ENCODE data around the gene TCF4. TPM values are rescaled to one million over a fixed set of nuclear protein-coding genes. Genes with fewer than 3 reads are reported as not detected.

The TCF4 gene
- 162 and 344 TPM in 2 replicates for total RNA-seq

DNA sequence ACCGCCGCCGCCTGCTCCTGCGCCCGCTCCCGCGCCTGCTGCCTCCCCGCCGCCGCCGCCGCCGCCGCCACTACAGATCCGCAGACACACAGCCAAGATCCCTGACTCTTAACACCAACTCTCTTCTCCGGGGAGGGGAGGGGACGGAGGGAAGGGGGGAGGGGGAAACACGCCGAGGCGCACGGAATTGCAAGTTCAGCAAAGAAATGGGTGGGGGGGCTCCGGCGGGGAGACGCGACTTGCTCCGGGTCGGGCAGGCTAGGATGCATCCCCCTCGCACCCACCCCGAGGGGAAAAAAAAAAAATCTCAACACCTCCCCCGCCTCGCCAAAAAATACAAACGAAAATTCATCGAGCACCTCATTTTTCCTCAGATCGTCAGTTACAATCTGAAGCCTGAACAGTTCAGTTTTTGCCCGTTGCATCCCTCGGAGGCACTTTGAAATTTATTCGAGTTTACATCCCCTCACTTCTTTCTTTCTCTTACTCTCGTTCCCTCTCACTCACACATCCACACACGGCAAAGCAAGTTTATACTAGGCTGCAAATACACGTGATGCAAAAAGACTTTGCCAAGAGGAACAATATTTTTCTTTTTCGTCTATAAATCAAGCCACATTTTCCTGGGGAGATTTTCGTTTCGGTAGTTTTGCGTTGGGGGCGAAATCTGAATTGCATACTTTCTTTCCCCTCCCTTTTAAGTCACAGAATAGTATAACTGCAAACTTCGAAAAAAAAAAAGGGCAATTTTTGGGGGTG, at the start of gene TCF4:
Gene TCF4, minus strand, starts transcription at position 82 of the 759 bp plus-strand sequence. CDS start 1,076 bp downstream, outside the sequence.
- no peak for DNase-seq (ENCODE audit: extremely low read depth, low read depth, low spot score)

DNA sequence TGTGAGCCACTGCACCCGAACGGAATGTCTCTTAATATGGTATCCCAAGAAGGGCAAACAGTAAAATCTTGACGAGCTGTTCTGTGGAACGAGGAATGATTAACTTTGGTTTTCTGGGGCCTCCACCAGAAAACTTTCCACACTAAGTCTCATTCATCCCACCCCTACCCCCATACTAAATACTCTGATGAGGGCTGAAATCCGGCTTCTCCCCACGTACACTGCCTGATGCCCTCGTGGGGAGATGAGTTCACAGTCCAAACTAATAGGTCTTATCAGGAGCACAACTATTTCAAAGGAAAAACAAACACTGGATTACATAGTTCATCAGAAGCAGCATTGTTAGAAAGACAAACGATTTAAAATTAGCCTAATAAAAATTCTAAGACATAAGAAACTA, 49.2 kb upstream of the TCF4 start:
- no peak for DNase-seq (ENCODE audit: extremely low read depth, low read depth, low spot score)

DNA sequence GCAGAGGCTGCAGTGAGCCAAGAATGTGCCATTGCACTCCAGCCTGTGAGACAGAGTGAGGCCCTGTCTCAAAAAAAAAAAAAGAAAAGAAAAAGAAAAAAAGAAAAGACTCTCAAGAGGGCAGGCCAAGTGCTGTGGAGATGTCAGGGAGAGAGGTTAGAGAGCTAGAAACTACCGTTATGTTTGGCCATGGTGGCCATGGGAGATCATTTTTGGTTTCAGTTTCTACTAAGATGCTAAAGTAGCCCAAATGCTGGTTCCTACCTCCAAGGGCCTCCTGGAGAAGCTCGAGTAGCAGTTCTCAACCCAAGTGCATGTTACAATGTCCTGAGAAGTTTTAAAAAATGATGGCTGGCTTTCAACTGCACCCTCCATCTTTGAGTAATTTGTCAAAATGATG, 47.4 kb upstream of the TCF4 start:
- no peak for DNase-seq (ENCODE audit: extremely low read depth, low read depth, low spot score)

DNA sequence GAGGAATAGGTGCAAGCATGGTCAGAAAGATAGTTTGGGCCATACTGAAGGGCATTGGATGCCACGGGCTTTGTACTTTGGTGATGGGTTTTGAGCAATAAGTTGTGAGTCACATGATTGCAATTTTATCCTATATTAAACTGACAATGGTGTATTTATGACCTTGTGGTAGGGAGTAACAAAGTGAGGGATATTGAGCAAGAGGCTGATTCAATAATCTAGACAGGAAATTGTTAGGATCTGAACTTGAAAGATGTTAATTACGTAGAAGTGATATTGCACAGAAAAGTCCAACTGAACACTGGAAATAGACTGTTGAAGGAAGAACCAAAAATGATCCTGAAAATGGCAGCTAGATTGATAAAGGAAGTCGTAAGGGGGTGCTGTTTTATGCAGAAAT, 46.6 kb upstream of the TCF4 start:
- DNase-seq (ENCODE audit: extremely low read depth, low read depth, low spot score), result no peak

DNA sequence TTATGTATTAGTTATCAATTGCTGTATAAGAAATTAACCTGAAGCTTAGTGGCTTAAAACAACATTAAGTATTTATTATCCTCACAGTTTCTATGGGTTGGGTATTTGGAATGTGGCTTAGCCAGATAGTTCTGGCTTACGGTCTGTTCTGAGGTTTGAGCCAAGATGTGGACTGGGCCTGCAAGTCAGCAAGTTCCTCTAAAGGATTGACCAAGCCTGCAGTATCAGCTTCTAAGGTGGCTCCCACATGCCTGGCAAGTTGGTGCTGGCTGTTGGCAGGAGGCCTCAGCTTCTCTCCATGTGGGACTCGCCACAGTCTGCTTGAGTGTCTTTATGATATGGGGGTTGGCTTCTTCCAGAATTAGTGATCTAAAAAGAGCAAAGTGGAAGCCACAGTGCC, 45.0 kb upstream of the TCF4 start:
- no peak for DNase-seq (ENCODE audit: extremely low read depth, low read depth, low spot score)

DNA sequence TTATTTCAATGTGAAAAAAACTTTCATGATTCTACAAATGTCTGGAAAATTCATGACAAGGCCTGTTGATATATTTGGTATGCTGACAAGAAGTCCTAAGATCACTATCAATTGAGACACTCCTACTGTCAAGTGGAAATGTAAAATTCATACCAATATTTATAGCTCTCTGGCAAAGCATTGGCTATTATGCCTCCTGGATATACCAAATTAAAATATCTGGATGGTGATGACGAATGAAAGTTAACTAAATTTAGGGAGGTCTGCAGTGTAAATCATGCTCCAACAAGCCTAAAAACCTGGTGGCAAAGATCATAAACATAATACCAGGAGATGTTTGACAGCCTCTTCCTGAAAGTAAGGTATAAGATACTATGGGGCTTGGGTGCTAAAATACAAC, 41.1 kb upstream of the TCF4 start:
- DNase-seq (ENCODE audit: extremely low read depth, low read depth, low spot score), result no peak

DNA sequence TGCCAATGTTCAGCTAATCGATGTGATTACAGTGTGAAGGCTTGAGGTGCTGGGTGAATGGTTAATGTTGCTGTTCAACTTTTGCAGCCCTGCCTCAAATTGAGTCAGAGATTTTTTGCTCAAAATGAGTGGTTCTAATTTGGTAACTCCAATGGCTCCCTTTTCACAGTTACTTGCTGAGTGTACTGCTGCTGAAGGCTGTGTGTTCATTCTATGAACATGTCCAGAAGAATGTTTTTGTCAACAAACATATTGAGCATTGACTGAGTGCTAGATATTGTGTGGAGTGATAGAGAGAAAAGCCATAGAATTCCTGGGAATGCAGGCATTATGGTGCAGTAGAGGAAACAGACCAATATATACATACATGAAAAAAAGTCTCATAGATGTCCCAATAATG, 39.0 kb upstream of the TCF4 start:
- DNase-seq (ENCODE audit: extremely low read depth, low read depth, low spot score), result no peak

DNA sequence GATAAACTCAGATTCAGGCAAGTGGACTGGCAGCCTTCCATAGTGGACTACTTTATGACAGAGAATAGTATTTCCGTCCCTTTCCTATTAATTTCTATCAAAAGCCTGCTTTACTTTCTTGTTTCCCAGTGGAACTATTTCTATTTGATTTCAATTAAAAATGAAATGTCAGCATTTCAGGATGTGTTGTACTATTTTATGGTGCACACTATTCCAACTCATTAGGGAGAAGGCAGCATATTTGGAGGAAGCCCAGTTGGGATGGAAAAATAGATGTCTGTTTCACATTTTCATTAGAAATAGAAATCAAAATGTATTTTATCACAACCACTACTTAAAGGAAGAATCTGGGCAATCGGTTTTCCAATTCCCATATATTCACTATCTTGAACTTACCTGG, 37.9 kb upstream of the TCF4 start:
- no peak for DNase-seq (ENCODE audit: extremely low read depth, low read depth, low spot score)

DNA sequence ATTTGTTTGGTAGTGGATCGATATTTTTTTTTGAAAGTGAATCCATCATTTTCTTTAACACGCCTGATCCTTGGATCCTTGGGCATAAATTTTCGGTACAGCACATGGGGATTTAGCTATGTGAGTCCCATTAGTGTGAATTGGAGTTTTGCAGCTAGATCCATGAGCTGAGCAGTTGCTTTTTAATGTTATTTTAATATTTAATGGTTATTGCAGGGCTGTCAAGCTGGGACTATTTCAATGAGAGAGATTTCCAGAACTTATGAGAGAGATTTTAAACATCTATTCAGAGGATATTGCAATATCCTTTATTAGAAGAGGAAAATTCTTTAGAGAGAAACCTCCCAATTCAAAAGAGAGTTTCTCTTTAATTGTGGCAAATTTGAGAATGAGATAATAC, 35.6 kb upstream of the TCF4 start:
- DNase-seq (ENCODE audit: extremely low read depth, low read depth, low spot score), result no peak

DNA sequence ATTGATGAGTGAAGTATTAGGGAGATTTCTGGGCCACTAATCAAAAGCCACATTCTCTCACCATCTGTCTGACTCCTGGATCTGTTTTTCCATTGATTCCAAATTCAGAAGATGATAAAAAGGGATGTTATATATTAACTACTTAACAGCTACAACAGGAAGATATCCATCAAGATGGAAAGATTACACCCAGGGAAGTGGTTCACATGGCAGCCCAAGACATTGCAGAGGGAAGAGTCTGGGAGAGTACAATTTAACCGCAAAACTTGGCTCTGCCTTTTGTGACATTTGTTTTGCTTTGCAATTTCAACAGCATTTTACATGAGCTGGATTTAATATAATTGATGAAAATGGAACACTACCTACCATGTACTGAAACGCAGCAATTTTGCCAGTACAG, 22.5 kb upstream of the TCF4 start:
- DNase-seq (ENCODE audit: extremely low read depth, low read depth, low spot score), result no peak

DNA sequence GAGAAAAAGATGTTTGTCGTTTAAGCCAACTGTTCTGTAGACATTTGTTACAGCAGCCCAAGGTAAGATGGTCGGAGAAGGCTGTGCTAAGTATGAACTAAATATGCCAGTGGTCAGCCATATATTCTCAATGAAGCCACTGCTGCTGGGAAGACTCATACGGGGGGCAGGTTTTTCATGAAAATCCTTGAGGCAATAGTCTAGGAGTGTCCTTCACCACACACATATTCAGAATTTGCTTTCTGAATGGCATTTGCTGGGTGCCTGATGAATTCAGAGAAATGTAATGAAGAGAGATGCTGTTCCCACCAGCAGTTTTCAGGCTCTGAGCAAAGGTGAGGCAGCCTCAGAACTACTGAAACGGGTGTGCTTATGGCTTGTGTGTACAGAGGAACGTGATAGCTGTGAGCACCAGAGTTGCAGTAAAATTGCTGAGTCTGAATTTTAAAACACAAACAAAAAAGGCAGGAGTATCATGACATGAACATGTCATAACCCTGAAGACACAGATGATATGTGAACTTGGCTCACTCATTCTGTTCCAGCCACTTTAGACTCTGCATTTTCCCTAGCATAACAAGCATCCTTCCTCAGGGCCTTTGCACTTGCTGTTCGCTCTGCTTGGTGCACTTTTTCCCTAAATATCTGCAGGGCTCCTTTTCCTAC, 21.3 kb upstream of the TCF4 start:
- DNase-seq (ENCODE audit: extremely low read depth, low read depth, low spot score), result no peak

DNA sequence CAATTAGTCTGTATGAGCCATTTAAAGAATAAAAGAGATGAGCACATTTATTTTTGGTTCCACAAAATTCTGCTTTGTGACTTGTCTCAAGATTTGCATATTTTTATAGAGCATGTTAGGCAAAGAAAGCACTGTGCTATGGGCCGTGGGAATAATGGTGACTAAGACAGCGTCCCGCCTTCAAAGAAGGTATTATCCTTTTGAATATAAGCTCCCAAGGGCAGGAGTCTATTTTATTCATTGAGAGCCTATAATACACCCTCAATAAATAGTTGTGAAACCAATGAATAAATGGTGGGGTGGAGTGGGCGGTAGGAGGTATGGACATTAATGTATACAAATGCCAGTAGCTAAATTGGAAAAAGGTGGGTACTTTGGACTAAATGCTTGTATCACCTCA, 20.5 kb upstream of the TCF4 start:
- no peak for DNase-seq (ENCODE audit: extremely low read depth, low read depth, low spot score)

DNA sequence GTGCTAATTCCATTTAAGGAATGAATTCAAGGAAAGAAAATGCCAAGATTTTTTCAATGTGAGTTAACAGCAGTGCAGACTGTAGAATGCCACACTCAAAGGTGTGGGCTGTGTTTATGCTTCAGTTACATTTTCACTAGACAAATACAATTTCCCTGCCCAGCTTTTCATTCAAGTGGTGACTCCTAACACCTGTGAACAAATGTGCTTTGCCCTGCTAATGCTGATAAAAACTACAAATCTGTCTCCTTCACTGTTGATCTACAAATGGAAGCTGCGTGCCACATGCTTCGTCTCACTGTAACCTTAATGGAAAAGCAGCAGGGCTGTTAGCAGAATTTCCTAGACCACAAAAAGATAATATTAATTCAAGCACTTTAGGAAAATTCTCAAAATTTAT, 19.8 kb upstream of the TCF4 start:
- no peak for DNase-seq (ENCODE audit: extremely low read depth, low read depth, low spot score)

DNA sequence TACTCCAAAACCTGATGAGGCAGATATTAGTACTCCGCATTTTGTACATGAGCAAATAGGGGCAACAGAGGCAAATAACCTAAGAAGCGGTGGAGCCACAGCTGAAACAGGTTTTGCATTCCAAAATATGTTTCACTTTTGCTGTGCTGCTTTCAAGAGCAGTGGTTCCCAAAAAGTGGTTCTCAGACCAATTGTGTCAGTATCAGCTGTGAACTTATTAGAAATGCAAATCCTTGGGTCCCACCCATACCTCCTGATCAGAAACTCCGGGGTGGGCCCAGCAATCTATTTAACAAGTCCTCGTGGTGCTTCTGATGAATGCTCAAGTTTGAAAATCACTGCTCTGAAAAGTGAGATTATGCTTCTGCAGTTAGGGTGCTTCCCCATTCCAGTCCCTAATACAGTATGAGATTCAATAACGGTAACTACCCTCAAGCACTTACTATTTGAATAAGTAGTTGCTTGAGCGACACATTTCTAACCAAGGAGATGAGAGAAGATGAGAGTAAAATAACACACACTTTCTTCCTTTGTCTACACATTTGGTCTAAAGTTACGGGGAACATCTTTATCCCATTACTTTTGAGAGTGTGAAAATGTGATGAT, 17.8 kb upstream of the TCF4 start:
- DNase-seq (ENCODE audit: extremely low read depth, low read depth, low spot score), result no peak

DNA sequence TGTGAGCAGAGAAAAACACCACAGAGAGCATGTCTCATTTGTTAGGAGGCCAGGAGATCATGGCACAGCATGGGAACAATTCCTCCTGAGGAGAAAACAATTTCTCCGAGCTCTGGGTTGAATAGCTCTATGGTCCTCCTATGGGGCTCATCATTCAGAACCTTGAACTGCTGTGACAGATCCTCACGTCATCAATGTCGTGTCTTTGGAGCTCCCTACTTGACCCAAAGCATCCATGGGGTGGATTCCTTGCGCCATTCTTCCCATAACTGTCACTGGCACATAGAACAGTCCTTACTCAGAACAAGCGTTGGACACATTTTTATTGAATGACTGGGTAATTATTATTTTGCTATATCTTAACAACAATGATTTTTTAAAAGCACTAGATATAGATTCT, 15.8 kb upstream of the TCF4 start:
- DNase-seq (ENCODE audit: extremely low read depth, low read depth, low spot score), result no peak

DNA sequence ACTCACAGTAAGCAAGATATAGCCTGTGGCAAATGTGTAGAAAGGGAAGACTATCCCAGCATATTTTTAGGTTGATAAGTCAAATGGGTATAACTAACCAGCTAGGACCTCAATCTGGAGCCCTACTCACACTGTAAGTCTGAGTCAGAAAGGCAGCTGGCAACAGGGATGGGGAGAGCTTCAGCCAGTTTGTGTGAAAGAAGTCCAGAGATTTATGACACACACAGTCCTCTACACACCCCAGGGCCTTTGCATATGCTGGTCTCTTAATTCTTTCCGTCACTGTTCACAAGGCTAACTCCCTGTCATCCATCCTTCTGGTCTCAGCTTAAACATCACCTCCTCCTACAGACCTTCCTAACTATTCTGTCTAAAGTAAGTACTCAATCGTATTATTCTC, 5.9 kb upstream of the TCF4 start:
- no peak for DNase-seq (ENCODE audit: extremely low read depth, low read depth, low spot score)

DNA sequence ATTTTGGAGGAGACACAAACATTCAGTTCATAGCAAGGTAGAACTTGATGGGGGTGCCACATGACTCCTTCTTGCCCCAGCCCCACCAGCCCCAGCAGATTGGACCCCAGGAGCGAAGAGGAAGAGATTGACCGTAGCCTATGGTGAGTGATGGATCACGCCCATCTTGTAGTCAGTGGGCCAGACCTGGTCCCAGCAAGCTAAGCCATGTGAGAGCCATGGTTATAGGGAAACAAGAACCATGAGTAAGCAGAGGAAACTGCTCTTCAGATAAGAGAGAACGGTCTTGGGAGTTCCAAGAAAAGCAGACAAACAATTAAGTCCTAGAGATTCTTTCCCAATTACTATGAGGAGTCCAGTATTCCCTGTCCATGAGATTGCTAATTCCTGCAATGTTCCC, 4.6 kb upstream of the TCF4 start:
- DNase-seq (ENCODE audit: extremely low read depth, low read depth, low spot score), result no peak

DNA sequence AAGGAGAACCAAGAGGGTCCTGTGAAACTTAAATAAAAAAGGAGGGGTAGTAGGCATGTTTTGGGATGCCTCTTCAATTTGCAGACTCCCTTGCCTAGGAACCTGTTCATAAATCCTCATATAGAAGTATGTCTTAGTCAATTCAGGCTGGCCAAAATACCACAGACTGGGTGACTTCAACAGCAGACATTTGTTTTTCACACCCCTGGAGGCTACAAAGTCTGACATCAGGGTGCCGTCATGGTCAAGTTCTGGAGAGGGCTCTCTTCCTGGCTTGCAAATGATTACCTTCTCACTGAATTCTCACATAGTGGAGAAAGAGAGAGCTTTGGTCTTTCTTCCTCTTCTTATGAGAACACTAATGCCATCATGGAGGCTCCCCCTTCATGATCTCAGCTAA, 4.1 kb upstream of the TCF4 start:
- no peak for DNase-seq (ENCODE audit: extremely low read depth, low read depth, low spot score)

DNA sequence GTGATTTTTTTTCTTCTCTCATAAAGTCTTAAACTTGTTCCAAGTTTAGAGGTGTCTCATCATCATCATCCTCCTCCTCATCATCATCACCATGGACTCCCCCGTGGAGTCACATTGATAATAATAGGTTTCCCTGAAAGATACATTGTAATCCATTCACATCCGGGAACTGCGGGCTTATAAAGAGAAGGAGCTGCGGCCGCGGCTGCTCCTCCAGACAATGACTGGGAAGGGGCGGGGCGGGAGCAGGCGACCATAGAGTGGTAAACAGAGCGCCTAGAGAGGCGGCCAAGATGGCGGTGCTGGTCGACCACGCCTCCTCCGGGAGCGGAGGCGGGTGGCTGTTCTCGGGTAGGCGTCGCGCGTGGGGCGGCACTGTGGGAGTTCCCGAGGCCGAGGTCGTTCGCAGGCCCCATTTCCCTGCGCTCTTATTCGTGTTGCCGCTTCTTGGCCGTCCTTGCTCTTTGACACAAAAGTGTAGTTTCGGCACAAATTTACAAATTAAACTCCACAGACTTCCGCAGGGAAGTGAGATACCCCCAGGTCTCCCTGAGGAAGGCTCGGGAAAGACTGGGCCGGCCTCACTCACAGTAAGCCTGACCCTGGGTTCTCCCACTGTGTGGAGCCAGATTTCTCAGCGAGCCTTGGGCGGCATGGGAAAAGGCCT, 1.8 kb upstream of the TCF4 start:
- peak; percentile 71 for DNase-seq (ENCODE audit: extremely low read depth, low read depth, low spot score)

DNA sequence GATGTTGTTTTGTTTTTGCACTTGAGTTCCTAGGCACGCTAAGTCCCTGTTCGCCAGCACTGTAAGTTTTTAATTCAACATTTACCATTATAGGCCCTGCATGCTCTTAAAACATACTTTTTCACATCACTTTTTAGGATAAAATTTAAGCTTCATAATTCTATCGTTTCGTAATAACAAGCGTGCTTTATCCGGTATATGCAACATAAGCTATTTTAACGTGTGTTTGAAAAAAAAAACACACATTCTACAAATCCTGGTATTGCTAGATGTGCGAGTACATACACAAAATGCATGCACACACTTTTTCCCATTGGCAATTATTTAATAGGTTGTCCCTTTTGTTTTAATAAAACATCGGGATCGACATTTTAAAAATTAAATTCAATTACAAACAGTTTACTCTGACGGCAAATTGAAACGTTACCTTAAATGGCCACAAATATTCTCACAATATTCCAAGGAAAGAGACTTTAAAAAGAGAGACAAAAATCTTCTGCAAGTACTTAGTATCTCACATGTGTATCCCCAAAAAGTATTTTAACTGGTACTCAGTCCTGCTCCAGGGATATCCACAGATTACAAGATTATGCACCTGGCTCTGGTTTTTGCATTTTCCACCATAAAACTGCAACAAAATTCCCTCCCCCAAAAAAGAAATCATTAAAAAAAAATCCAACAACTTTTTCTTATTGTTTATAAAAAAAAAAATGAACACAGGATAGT, 1.0 kb upstream of the TCF4 start:
- no peak for DNase-seq (ENCODE audit: extremely low read depth, low read depth, low spot score)

Measured in glomerular endothelial cell (primary cell).